Measurements from ENCODE around the gene MTHFS.

- TF ChIP-seq, protein P1, sequence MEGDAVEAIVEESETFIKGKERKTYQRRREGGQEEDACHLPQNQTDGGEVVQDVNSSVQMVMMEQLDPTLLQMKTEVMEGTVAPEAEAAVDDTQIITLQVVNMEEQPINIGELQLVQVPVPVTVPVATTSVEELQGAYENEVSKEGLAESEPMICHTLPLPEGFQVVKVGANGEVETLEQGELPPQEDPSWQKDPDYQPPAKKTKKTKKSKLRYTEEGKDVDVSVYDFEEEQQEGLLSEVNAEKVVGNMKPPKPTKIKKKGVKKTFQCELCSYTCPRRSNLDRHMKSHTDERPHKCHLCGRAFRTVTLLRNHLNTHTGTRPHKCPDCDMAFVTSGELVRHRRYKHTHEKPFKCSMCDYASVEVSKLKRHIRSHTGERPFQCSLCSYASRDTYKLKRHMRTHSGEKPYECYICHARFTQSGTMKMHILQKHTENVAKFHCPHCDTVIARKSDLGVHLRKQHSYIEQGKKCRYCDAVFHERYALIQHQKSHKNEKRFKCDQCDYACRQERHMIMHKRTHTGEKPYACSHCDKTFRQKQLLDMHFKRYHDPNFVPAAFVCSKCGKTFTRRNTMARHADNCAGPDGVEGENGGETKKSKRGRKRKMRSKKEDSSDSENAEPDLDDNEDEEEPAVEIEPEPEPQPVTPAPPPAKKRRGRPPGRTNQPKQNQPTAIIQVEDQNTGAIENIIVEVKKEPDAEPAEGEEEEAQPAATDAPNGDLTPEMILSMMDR (IDR thresholded peaks at IDR 0.05; ENCODE audit: poor library complexity, severe bottlenecking): no peak
- TF ChIP-seq TAF1 (IDR thresholded peaks at IDR 0.05; ENCODE audit: low read depth): no peak
- TF ChIP-seq MXI1 (conservative IDR thresholded peaks at IDR 0.05; ENCODE audit: poor library complexity, severe bottlenecking): no peak
- no peak for TF ChIP-seq POLR2AphosphoS5 (IDR thresholded peaks at IDR 0.05)
- TF ChIP-seq EP300 (conservative IDR thresholded peaks at IDR 0.05; ENCODE audit: poor library complexity, severe bottlenecking): no peak
Measured at GRCh38 chr15:79820820-79821219, 76.0 kb downstream of the MTHFS start.
